SK-N-SH (cell line): ENCODE results near the gene CDH4. TPM values are rescaled to one million over a fixed set of nuclear protein-coding genes. Genes with fewer than 3 reads are reported as not detected.

ENCODE experiments used
- CTCF ChIA-PET: fragments of 300-600, 350-600 bp; formaldehyde crosslinking; extraction: SDS; loops from one replicate; lab custom pipeline; 2021; lab: Yijun Ruan, JAX
- POLR2A ChIA-PET: fragments of 350-600 bp; sonication (Branson Sonifier 250); formaldehyde crosslinking; extraction: SDS; loops from one replicate; lab custom pipeline; 2020; ENCODE audit warnings: antibody characterized with exemption, inconsistent platforms; lab: Yijun Ruan, JAX
- DNase-seq: peaks from one replicate; pipeline ENCODE4 v3.0.0; 2012
- H2AFZ ChIP-seq: fragments of 200-600 bp; sonication (generic); 2 replicates; pipeline ENCODE4 v1.8.1; 2016; ENCODE audit warnings: antibody characterized with exemption, mild to moderate bottlenecking, low read depth
- H3F3A ChIP-seq: fragments of 200-600 bp; sonication (generic); replicated peaks from 2 replicates; pipeline ENCODE3; 2016; ENCODE audit warnings: antibody characterized with exemption, mild to moderate bottlenecking; ENCODE audit not compliant: insufficient read depth
- H3K27ac ChIP-seq, 2 experiments: fragments of 200-500 bp in 1 of 2; fragments of 200-600 bp in 1 of 2; sonication (Bioruptor generic) in 1 of 2; sonication (generic), shearing (Covaris generic) in 1 of 2; 2 replicates each; pipeline versions ENCODE4 v1.5.1 to v1.6.1; 2014 to 2016; ENCODE audit warnings: low read depth in 2 of 2, inconsistent platforms in 1 of 2, low read length in 1 of 2, mild to moderate bottlenecking in 1 of 2, mixed read lengths in 1 of 2
- H3K27me3 ChIP-seq: fragments of 200-600 bp; sonication (generic), shearing (Covaris generic); 2 replicates; pipeline ENCODE4 v1.6.1; 2016; ENCODE audit warnings: mixed run types; ENCODE audit not compliant: insufficient read depth
- H3K36me3 ChIP-seq, 2 experiments: fragments of 200-500 bp in 1 of 2; fragments of 200-600 bp in 1 of 2; sonication (Bioruptor generic) in 1 of 2; sonication (generic) in 1 of 2; replicated peaks in 1 of 2; 2 replicates each; pipeline versions ENCODE3 to v1.5.1; 2014 to 2016; ENCODE audit warnings: low read length in 1 of 2, mild to moderate bottlenecking in 1 of 2; ENCODE audit not compliant: insufficient read depth in 2 of 2, control insufficient read depth in 1 of 2
- H3K4me1 ChIP-seq, 2 experiments: fragments of 200-500 bp in 1 of 2; fragments of 200-600 bp in 1 of 2; sonication (Bioruptor generic) in 1 of 2; sonication (generic), shearing (Covaris generic) in 1 of 2; 2 replicates each; pipeline versions ENCODE4 v1.5.1 to v1.6.1; 2014 to 2016; ENCODE audit warnings: low read depth in 1 of 2, low read length in 1 of 2, mixed run types in 1 of 2; ENCODE audit not compliant: insufficient read depth in 2 of 2, control insufficient read depth in 1 of 2
- H3K4me2 ChIP-seq: fragments of 200-600 bp; sonication (generic), shearing (Covaris generic); 2 replicates; pipeline ENCODE4 v1.6.1; 2017; ENCODE audit warnings: mixed run types
- H3K4me3 ChIP-seq, 2 experiments: fragments of 200-500 bp in 1 of 2; fragments of 200-600 bp in 1 of 2; sonication (Bioruptor generic) in 1 of 2; sonication (generic), shearing (Covaris generic) in 1 of 2; 2 replicates each; pipeline versions ENCODE4 v1.5.1 to v1.8.1; 2014 to 2016; ENCODE audit warnings: low read depth in 2 of 2, inconsistent platforms in 1 of 2, low read length in 1 of 2, mild to moderate bottlenecking in 1 of 2, mixed read lengths in 1 of 2, moderate library complexity in 1 of 2
- H3K79me2 ChIP-seq: fragments of 200-600 bp; sonication (generic); 2 replicates; pipeline ENCODE4 v1.8.1; 2017; ENCODE audit warnings: mild to moderate bottlenecking; ENCODE audit not compliant: insufficient read depth
- H3K9ac ChIP-seq: fragments of 200-600 bp; sonication (generic); 2 replicates; pipeline ENCODE4 v1.6.1; 2017; ENCODE audit warnings: mixed run types
- H3K9me2 ChIP-seq: fragments of 200-600 bp; sonication (generic); 2 replicates; pipeline ENCODE4 v1.6.1; 2017; ENCODE audit warnings: mixed run types
- H3K9me3 ChIP-seq: fragments of 200-600 bp; sonication (generic); 2 replicates; pipeline ENCODE4 v1.6.1; 2017; ENCODE audit warnings: mixed run types, mild to moderate bottlenecking, moderate library complexity
- H4K20me1 ChIP-seq: fragments of 200-600 bp; sonication (generic); 2 replicates; pipeline ENCODE4 v1.6.1; 2017; ENCODE audit warnings: mild to moderate bottlenecking, mixed run types; ENCODE audit not compliant: insufficient read depth
- CHD2 ChIP-seq: fragments of 150-350 bp; IDR thresholded peaks from 2 replicates; pipeline ENCODE4 v1.6.1; 2018; ENCODE audit warnings: low read length; ENCODE audit not compliant: partially characterized antibody
- CTCF ChIP-seq: fragments of 200-600 bp; sonication (generic); IDR thresholded peaks from 2 replicates; pipeline ENCODE4 v1.6.1; 2017; ENCODE audit warnings: antibody characterized with exemption, mild to moderate bottlenecking, moderate library complexity
- EP300 ChIP-seq, 2 experiments: IDR thresholded peaks; 2 replicates each; pipeline versions ENCODE4 v1.4.0 to v1.6.1; 2012; ENCODE audit warnings: borderline replicate concordance in 1 of 2, low read depth in 1 of 2, low read length in 1 of 2
- FOSL2 ChIP-seq: IDR thresholded peaks from 2 replicates; pipeline ENCODE4 v1.4.0; 2012; ENCODE audit warnings: low read depth, mild to moderate bottlenecking, moderate library complexity, borderline replicate concordance
- FOXJ3 ChIP-seq: sonication (generic); formaldehyde crosslinking; IDR thresholded peaks from 2 replicates; pipeline ENCODE4 v1.5.1; 2020; ENCODE audit warnings: mild to moderate bottlenecking, missing genetic modification reagents
- FOXM1 ChIP-seq: IDR thresholded peaks from 2 replicates; pipeline ENCODE4 v1.4.0; 2012; ENCODE audit warnings: low read depth, mild to moderate bottlenecking
- GABPA ChIP-seq: IDR thresholded peaks from 2 replicates; pipeline ENCODE4 v1.4.0; 2012; ENCODE audit warnings: low read depth, mild to moderate bottlenecking
- GATA2 ChIP-seq: sonication (generic); formaldehyde crosslinking; IDR thresholded peaks from 2 replicates; pipeline ENCODE4 v1.5.0; 2020; ENCODE audit warnings: mild to moderate bottlenecking, missing genetic modification reagents
- MAX ChIP-seq: IDR thresholded peaks from 2 replicates; pipeline ENCODE4 v1.4.0; 2012; ENCODE audit warnings: low read depth
- MEF2A ChIP-seq: IDR thresholded peaks from 2 replicates; pipeline ENCODE4 v1.4.0; 2012; ENCODE audit warnings: low read depth, borderline replicate concordance
- MXI1 ChIP-seq: IDR thresholded peaks from 2 replicates; pipeline ENCODE4 v1.6.1; 2012; ENCODE audit warnings: mild to moderate bottlenecking, low read depth, low read length, improper control_type of control experiment
- NFIC ChIP-seq: IDR thresholded peaks from 2 replicates; pipeline ENCODE4 v1.4.0; 2012; ENCODE audit warnings: borderline replicate concordance
- RAD21 ChIP-seq: IDR thresholded peaks from 2 replicates; pipeline ENCODE4 v1.6.1; 2012; ENCODE audit warnings: mild to moderate bottlenecking, low read length
- RCOR1 ChIP-seq: fragments of 150-350 bp; IDR thresholded peaks from 2 replicates; pipeline ENCODE4 v1.6.1; 2017; ENCODE audit warnings: antibody characterized with exemption, low read length
- SIN3A ChIP-seq: IDR thresholded peaks from 2 replicates; pipeline ENCODE4 v1.6.1; 2012; ENCODE audit warnings: low read depth, mild to moderate bottlenecking, low read length, moderate library complexity, borderline replicate concordance
- TAF1 ChIP-seq: IDR thresholded peaks from 2 replicates; pipeline ENCODE4 v1.6.1; 2012; ENCODE audit warnings: low read depth, mild to moderate bottlenecking, low read length, moderate library complexity, borderline replicate concordance
- TCF12 ChIP-seq: IDR thresholded peaks from 2 replicates; pipeline ENCODE4 v1.4.0; 2012
- USF1 ChIP-seq: IDR thresholded peaks from 2 replicates; pipeline ENCODE4 v1.4.0; 2012; ENCODE audit warnings: low read depth, borderline replicate concordance
- USF2 ChIP-seq: fragments of 150-350 bp; IDR thresholded peaks from 2 replicates; pipeline ENCODE4 v1.6.1; 2017; ENCODE audit warnings: antibody characterized with exemption, low read length, low read depth, borderline replicate concordance
- YY1 ChIP-seq: IDR thresholded peaks from 2 replicates; pipeline ENCODE4 v1.4.0; 2012; ENCODE audit warnings: low read depth, mild to moderate bottlenecking
- ZBTB33 ChIP-seq: IDR thresholded peaks from 2 replicates; pipeline ENCODE4 v1.4.0; 2012; ENCODE audit warnings: low read depth, borderline replicate concordance
- WGBS: methylation state at CpG from one replicate; pipeline ENCODE4 v1.1.6; 2017; ENCODE audit warnings: low lambda C conversion rate; 5-methylcytosine and 5-hydroxymethylcytosine counted together
- polyA plus RNA-seq, 3 experiments: library from polyadenylated mRNA; depleted of rRNA; stranded (reverse); fragments of >200 nt; gene quantifications; 2 replicates each; pipeline ENCODE4 v1.2.3, GENCODE V29; 2012

The CDH4 gene
- polyA plus RNA-seq, 1 of the 3 experiments (the other 2 are of a cell fraction) = not detected

GRCh38 chr20:61811166-61811565, 559.1 kb downstream of the CDH4 start:
- ChIA-PET CTCF (interaction anchor here (0.6 kb wide), 1 partner anchor 176 kb away, joined by 3 read pairs; no protein-coding TSS in a partner anchor), POLR2A (no interaction called here)
- Histone ChIP-seq H3K9ac (no peak overlapping the region), H3K9me2 (no peaks in the 10 kb centered on the region), H3K4me1 (no peaks in the 10 kb centered on the region), H3F3A (no peaks in the 10 kb centered on the region), H3K9me3 (no peaks in the 10 kb centered on the region), H3K27ac (no peak overlapping the region), H2AFZ (no peak overlapping the region), H3K4me3 (no peak overlapping the region), H3K27me3 (no peaks in the 10 kb centered on the region), H3K36me3 (no peaks in the 10 kb centered on the region), H4K20me1 (no peaks in the 10 kb centered on the region), H3K79me2 (no peaks in the 10 kb centered on the region), H3K4me2 (no peak overlapping the region)
- TF ChIP-seq MXI1 = no peak
- no peak for TF ChIP-seq FOSL2
- TF ChIP-seq EP300 (IDR thresholded peaks at IDR 0.05; ENCODE audit: borderline replicate concordance in 1 of 2, low read depth in 1 of 2, low read length in 1 of 2) = no peak
- no peak for TF ChIP-seq USF2
- no peak for TF ChIP-seq MEF2A
- no peak for TF ChIP-seq YY1
- WGBS = 27% methylated on average over 5 of the region's 5 CpGs
- DNase-seq = no peak

- no peaks in the 10 kb centered on the region for H3K36me3 ChIP-seq
- TF ChIP-seq FOSL2 (no peak), MAX (no peak), SIN3A (no peak), TCF12 (no peak), GABPA (no peak), ZBTB33 (no peak), FOXM1 (no peak), EP300 (IDR thresholded peaks at IDR 0.05; ENCODE audit: borderline replicate concordance in 1 of 2, low read depth in 1 of 2, low read length in 1 of 2) (no peak), FOXJ3 (CRISPR knock-in tag) (no peak), GATA2 (CRISPR knock-in tag) (no peak), TAF1 (no peak), RCOR1 (no peak), CHD2 (no peak), CTCF (no peak), USF1 (no peak), RAD21 (no peak), USF2 (no peak), NFIC (no peak)
- TF ChIP-seq, all 33 proteins: peak for 0
- no peaks in the 10 kb centered on the region for H3K9me2 ChIP-seq
- ChIA-PET POLR2A (no interaction called here), CTCF (interaction anchor here (1.1 kb wide), 1 partner anchor 39 kb away, joined by 3 read pairs; no protein-coding TSS in a partner anchor)
- no peak for DNase-seq
- no peak overlapping the region for H3K9ac ChIP-seq
- H3F3A ChIP-seq = no peaks in the 10 kb centered on the region
- H3K9me3 ChIP-seq = no peaks in the 10 kb centered on the region
- H3K4me1 ChIP-seq = no peaks in the 10 kb centered on the region
- WGBS = 32% methylated on average over 13 of the region's 15 CpGs
- no peak overlapping the region for H3K27ac ChIP-seq
- no peaks in the 10 kb centered on the region for H4K20me1 ChIP-seq
- H3K79me2 ChIP-seq = no peaks in the 10 kb centered on the region
- no peak overlapping the region for H3K4me3 ChIP-seq
- no peak overlapping the region for H3K4me2 ChIP-seq
- no peak overlapping the region for H2AFZ ChIP-seq
- H3K27me3 ChIP-seq = no peaks in the 10 kb centered on the region
Observed at GRCh38 chr20:61812121-61812844, 560.2 kb downstream of the CDH4 start.
